Right atrium auricular region (tissue), 2 donors: ENCODE measurements around the gene DOK3. TPM values are rescaled to one million over a fixed set of nuclear protein-coding genes. Genes with fewer than 3 reads are reported as not detected.

Experiments
- DNase-seq: peaks from one replicate; pipeline ENCODE4 v3.0.0-alpha.2; 2019; ENCODE audit warnings: low spot score
- H3K27ac ChIP-seq, 2 donors: fragments of 200-600 bp; sonication (generic); 1 replicate in 1 of 2; 2 replicates in 1 of 2; pipeline ENCODE4 v1.5.1; 2016 to 2019
- H3K27me3 ChIP-seq, 2 donors: fragments of 200-600 bp; sonication (generic); one replicate each; pipeline versions ENCODE4 v1.5.1 to v1.6.0; 2017 to 2019
- H3K36me3 ChIP-seq: fragments of 200-600 bp; sonication (generic); one replicate; pipeline ENCODE4 v1.5.1; 2016
- H3K4me1 ChIP-seq, 2 donors: fragments of 200-600 bp; sonication (generic); one replicate each; pipeline versions ENCODE4 v1.5.1 to v1.6.0; 2017 to 2019
- H3K4me3 ChIP-seq, 2 donors: fragments of 200-600 bp; sonication (generic); 1 replicate in 1 of 2; 2 replicates in 1 of 2; pipeline ENCODE4 v1.5.1; 2017 to 2019; ENCODE audit warnings: mild to moderate bottlenecking in 1 of 2, moderate library complexity in 1 of 2
- H3K9me3 ChIP-seq, 2 donors: fragments of 200-600 bp; sonication (generic); one replicate each; pipeline ENCODE4 v1.5.1; 2019
- total RNA-seq, 2 donors: library from RNA; depleted of rRNA; stranded (reverse); fragments of >200 nt; gene quantifications; one replicate each; pipeline ENCODE4 v1.1.0, GENCODE V29; 2016
- TF ChIP-seq, protein P1 (sequence below), 2 donors: fragments of 200-600 bp; sonication (generic); IDR thresholded peaks; one replicate each; pipeline ENCODE4 v1.5.1; 2019; ENCODE audit warnings: antibody characterized with exemption in 2 of 2

Gene DOK3
- total RNA-seq, 2 donors from 2014 or later = 1.6 to 2.6 TPM

DNA sequence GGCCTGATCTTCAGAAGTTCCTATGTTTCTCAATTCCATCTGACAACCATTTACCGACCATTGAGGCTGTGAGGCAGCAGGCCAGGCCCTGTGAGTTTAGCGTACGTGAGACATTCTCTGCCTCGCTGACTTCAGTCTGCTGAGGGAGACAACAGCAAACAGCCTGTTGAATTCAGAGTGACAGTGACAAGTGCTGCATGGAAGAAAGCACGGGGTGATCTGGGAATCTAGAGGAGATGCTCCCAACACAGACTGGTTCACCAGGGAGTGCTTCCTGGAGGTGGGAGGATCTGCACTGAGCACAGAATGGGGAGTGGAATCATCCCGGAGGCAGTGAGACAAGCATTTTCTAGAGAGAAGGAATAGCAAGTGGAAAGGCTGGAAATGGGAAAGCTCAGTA, 17.2 kb upstream of the DOK3 start:
- Histone ChIP-seq H3K36me3 (peaks cover 85% of the 10 kb centered on the region), H3K9me3 (no peaks in the 10 kb centered on the region), H3K4me1 (peaks cover 0 to 12% of the 10 kb centered on the region in 2 donors), H3K27ac (no peak overlapping the region), H3K27me3 (no peaks in the 10 kb centered on the region), H3K4me3 (no peak overlapping the region)
- TF ChIP-seq, protein P1, sequence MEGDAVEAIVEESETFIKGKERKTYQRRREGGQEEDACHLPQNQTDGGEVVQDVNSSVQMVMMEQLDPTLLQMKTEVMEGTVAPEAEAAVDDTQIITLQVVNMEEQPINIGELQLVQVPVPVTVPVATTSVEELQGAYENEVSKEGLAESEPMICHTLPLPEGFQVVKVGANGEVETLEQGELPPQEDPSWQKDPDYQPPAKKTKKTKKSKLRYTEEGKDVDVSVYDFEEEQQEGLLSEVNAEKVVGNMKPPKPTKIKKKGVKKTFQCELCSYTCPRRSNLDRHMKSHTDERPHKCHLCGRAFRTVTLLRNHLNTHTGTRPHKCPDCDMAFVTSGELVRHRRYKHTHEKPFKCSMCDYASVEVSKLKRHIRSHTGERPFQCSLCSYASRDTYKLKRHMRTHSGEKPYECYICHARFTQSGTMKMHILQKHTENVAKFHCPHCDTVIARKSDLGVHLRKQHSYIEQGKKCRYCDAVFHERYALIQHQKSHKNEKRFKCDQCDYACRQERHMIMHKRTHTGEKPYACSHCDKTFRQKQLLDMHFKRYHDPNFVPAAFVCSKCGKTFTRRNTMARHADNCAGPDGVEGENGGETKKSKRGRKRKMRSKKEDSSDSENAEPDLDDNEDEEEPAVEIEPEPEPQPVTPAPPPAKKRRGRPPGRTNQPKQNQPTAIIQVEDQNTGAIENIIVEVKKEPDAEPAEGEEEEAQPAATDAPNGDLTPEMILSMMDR (IDR thresholded peaks at IDR 0.05) = no peak
- DNase-seq = no peak

GRCh38 chr5:177526191-177526590, 16.6 kb upstream of the DOK3 start:
- Histone ChIP-seq H3K27ac (no peak overlapping the region), H3K4me3 (no peak overlapping the region), H3K4me1 (peaks cover 0 to 12% of the 10 kb centered on the region in 2 donors), H3K36me3 (peaks cover 85% of the 10 kb centered on the region), H3K9me3 (no peaks in the 10 kb centered on the region), H3K27me3 (no peaks in the 10 kb centered on the region)
- no peak for DNase-seq
- TF ChIP-seq, protein P1 (IDR thresholded peaks at IDR 0.05) = no peak

DNA sequence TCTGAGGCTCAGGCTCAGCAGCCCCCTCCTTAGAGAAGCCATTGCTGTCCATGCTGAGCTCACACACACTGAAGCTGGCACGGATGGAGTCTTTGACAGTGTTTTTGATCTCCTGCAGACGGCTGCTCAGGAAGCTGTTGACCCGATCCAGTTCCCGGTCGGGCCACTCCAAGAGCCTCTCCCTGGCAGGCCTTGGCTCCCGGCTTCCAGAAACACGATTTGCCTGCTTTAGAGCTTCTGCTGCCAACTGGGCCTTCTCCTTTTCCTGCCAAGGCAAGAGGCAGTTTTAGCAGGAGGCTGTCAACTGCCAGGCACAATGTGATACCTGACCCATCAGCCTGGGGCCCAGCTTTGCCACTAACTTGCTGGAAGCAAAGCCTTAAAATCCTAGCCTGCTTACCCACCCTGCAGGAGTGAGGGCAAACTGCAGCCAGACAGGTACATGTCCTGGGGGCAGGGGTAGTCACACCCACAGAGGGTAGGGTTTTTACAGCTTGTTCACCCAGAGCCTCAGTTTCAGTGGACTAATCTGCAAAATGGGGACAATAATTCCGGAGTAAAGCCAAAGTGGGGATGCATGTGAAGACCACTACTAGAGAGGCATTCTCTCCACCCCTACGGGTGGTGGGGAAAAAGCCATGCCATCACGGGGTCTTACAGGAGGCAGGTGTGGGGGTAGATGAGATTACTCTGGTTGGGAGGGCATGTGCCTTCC, 15.5 kb upstream of the DOK3 start:
- no peaks in the 10 kb centered on the region for H3K9me3 ChIP-seq
- peaks cover 0 to 5% of the 10 kb centered on the region in 2 donors for H3K4me1 ChIP-seq
- H3K27ac ChIP-seq = no peak overlapping the region
- H3K4me3 ChIP-seq = no peak overlapping the region
- TF ChIP-seq, protein P1 (IDR thresholded peaks at IDR 0.05) = no peak
- peaks cover 85% of the 10 kb centered on the region for H3K36me3 ChIP-seq
- H3K27me3 ChIP-seq = no peaks in the 10 kb centered on the region
- no peak for DNase-seq

DNA sequence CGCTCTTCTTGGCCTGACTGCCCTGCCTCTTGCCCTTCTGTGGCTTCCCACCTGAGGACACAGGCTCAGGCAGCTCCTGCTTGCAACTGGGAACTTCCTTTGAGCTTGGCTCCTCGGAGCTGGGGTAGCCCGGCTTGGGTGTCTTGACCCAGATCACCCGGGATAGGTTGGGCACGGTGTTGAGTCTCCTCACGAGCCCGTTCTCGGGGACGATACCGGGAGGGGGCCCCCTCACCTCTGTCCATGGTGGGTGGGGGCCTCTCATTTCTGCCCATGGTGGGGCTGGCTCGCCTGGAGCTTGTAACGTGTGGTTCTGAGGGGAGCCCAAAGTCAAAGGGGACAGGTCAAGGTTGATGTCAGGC, 14.9 kb upstream of the DOK3 start:
- no peak overlapping the region for H3K27ac ChIP-seq
- no peak for DNase-seq

GRCh38 chr5:177523711-177524538, 14.3 kb upstream of the DOK3 start:
- no peak for DNase-seq
- TF ChIP-seq, protein P1 (IDR thresholded peaks at IDR 0.05) = no peak
- Histone ChIP-seq H3K27ac (no peak overlapping the region), H3K4me3 (no peak overlapping the region), H3K4me1 (peaks cover 0 to 4% of the 10 kb centered on the region in 2 donors), H3K9me3 (no peaks in the 10 kb centered on the region), H3K36me3 (peaks cover 83% of the 10 kb centered on the region), H3K27me3 (no peaks in the 10 kb centered on the region)

More for the DNA sequence above, 14.9 kb upstream of the DOK3 start:
- Histone ChIP-seq H3K27me3 (no peaks in the 10 kb centered on the region), H3K4me1 (no peaks in the 10 kb centered on the region), H3K9me3 (no peaks in the 10 kb centered on the region), H3K4me3 (no peak overlapping the region), H3K36me3 (peaks cover 85% of the 10 kb centered on the region)
- TF ChIP-seq, protein P1 (IDR thresholded peaks at IDR 0.05) = no peak
